Jurkat, Clone E6-1 (cell line): ENCODE results near the gene KRT16.
"Not testable (repeated sequence)": the region's sequence is repeated elsewhere in the genome, so short reads cannot be mapped to it uniquely, and the experiment has no call there.

Source experiments
- DNase-seq: peaks from one replicate; pipeline ENCODE4 v3.0.0-alpha.2; 2011; ENCODE audit warnings: low read depth, low spot score
- H3K4me3 ChIP-seq: 2 replicates; pipeline ENCODE4 v1.5.1; 2011; ENCODE audit warnings: mild to moderate bottlenecking, low read length, control low read depth, moderate library complexity

KRT16 gene

GRCh38 chr17:41592601-41593305, 19.8 kb downstream of the KRT16 start:
- DNase-seq, result no peak
- no peak overlapping the region for H3K4me3 ChIP-seq

- H3K4me3 ChIP-seq, result no peak overlapping the region
- DNase-seq, result no peak
These were observed 23.3 kb downstream of the KRT16 start for GRCh38 chr17:41589301-41589700.

GRCh38 chr17:41588126-41588810, 24.3 kb downstream of the KRT16 start:
- H3K4me3 ChIP-seq, result no peak overlapping the region
- DNase-seq, result no peak

GRCh38 chr17:41586863-41587495, 25.6 kb downstream of the KRT16 start, which contains the start of gene KRT14:
KRT14 (minus strand) TSS chr17:41586895; CDS start chr17:41586834, 61 bp downstream.
- no peak for DNase-seq
- no peak within 1 kb of the TSS for H3K4me3 ChIP-seq

- H3K4me3 ChIP-seq, result no peak overlapping the region
These were observed 27.1 kb downstream of the KRT16 start for GRCh38 chr17:41585301-41586056.

GRCh38 chr17:41584331-41584927, 28.1 kb downstream of the KRT16 start:
- DNase-seq, H3K4me3 ChIP-seq: not testable (repeated sequence)

More at GRCh38 chr17:41585301-41586056, 27.1 kb downstream of the KRT16 start:
- DNase-seq, result no peak

- no peak overlapping the region for H3K4me3 ChIP-seq
- no peak for DNase-seq
These were observed 29.1 kb downstream of the KRT16 start for GRCh38 chr17:41583137-41584127.

GRCh38 chr17:41582061-41582968, 30.3 kb downstream of the KRT16 start:
- H3K4me3 ChIP-seq, DNase-seq: not testable (repeated sequence)

- DNase-seq, result no peak
- no peak overlapping the region for H3K4me3 ChIP-seq
These were observed 31.1 kb downstream of the KRT16 start for GRCh38 chr17:41581366-41582060.

GRCh38 chr17:41580687-41581365, 31.7 kb downstream of the KRT16 start:
- no peak for DNase-seq
- H3K4me3 ChIP-seq, result no peak overlapping the region

- no peak for DNase-seq
- no peak overlapping the region for H3K4me3 ChIP-seq
These were observed 32.4 kb downstream of the KRT16 start for GRCh38 chr17:41580244-41580575.

- peak overlapping the region; percentile 12 for H3K4me3 ChIP-seq
- peak; percentile 76 for DNase-seq
These were observed 32.9 kb downstream of the KRT16 start for GRCh38 chr17:41579484-41580243.

- no peak overlapping the region for H3K4me3 ChIP-seq
- no peak for DNase-seq
These were observed 33.6 kb downstream of the KRT16 start for GRCh38 chr17:41578971-41579370.

- H3K4me3 ChIP-seq, result no peak overlapping the region
- DNase-seq, result no peak
These were observed 34.0 kb downstream of the KRT16 start for GRCh38 chr17:41578538-41578937.

GRCh38 chr17:41576740-41577139, 35.8 kb downstream of the KRT16 start:
- not testable (repeated sequence) for DNase-seq, H3K4me3 ChIP-seq
